Natural killer cell (primary cell): Measurements from ENCODE around the gene HCFC2. TPM values are rescaled to one million over a fixed set of nuclear protein-coding genes. Genes with fewer than 3 reads are reported as not detected.

Experiments
- ATAC-seq, 3 donors: fragments of 150-1000 bp in 2 of 3; fragments of 200-7000 bp in 1 of 3; cut with Tn5 transposase; 1 replicate in 1 of 3; 2 replicates in 2 of 3; pipeline ENCODE4 v1.10.0; 2021; ENCODE audit warnings: mild to moderate bottlenecking in 2 of 3, moderate library complexity in 2 of 3
- DNase-seq, 2 donors: peaks; one replicate each; pipeline versions ENCODE4 v3.0.0 to v3.0.0-alpha.2; 2013 to 2021; ENCODE audit warnings: mixed read lengths in 1 of 2
- H3K27ac ChIP-seq: one replicate; pipeline ENCODE4 v1.5.1; 2013; ENCODE audit warnings: mild to moderate bottlenecking, low read length
- H3K27me3 ChIP-seq: one replicate; pipeline ENCODE4 v1.6.1; 2013; ENCODE audit warnings: low read length; ENCODE audit not compliant: control insufficient read depth, insufficient read depth
- H3K36me3 ChIP-seq: one replicate; pipeline ENCODE4 v1.6.1; 2013; ENCODE audit warnings: low read length; ENCODE audit not compliant: control insufficient read depth, insufficient read depth
- H3K4me1 ChIP-seq: one replicate; pipeline ENCODE4 v1.6.1; 2013; ENCODE audit warnings: low read length; ENCODE audit not compliant: control insufficient read depth, insufficient read depth
- H3K4me3 ChIP-seq: one replicate; pipeline ENCODE4 v1.5.1; 2013; ENCODE audit warnings: low read length
- H3K9me3 ChIP-seq: one replicate; pipeline ENCODE4 v1.6.1; 2013; ENCODE audit warnings: low read length; ENCODE audit not compliant: control insufficient read depth, insufficient read depth
- H3K27ac Mint-ChIP-seq, 2 donors: one replicate each; pipeline ENCODE4 v1.8.0; 2022; ENCODE audit warnings: mild to moderate bottlenecking in 2 of 2, mixed read lengths in 2 of 2, moderate library complexity in 1 of 2
- H3K27me3 Mint-ChIP-seq, 2 donors: one replicate each; pipeline ENCODE4 v1.8.0; 2022; ENCODE audit warnings: low read depth in 2 of 2, mixed read lengths in 2 of 2
- H3K36me3 Mint-ChIP-seq: one replicate; pipeline ENCODE4 v1.8.0; 2022; ENCODE audit warnings: mixed read lengths
- H3K4me1 Mint-ChIP-seq, 2 donors: one replicate each; pipeline ENCODE4 v1.8.0; 2022; ENCODE audit warnings: mixed read lengths in 2 of 2
- H3K4me3 Mint-ChIP-seq: one replicate; pipeline ENCODE4 v1.8.0; 2022; ENCODE audit warnings: mild to moderate bottlenecking, moderate library complexity, mixed read lengths
- H3K9me3 Mint-ChIP-seq, 2 donors: one replicate each; pipeline ENCODE4 v1.8.0; 2022; ENCODE audit warnings: mixed read lengths in 2 of 2
- CTCF ChIP-seq: fragments of 200-600 bp; IDR thresholded peaks from one replicate; pipeline ENCODE4 v1.8.0; 2022; ENCODE audit warnings: antibody characterized with exemption
- WGBS: methylation state at CpG from one replicate; pipeline ENCODE4 v1.1.7; 2013; ENCODE audit warnings: missing lambda C conversion rate; ENCODE audit not compliant: insufficient coverage; 5-methylcytosine and 5-hydroxymethylcytosine counted together
- intact Hi-C: fragments of 100-400 bp; cut with micrococcal nuclease; formaldehyde crosslinking; loops from one replicate; pipeline ENCODE4 v1.14.2; 2022
- total RNA-seq, 4 donors: library from RNA; stranded (reverse); fragments of 120-200 nt in 1 of 4; gene quantifications; one replicate each; pipeline versions ENCODE4 v1.2.3 to v1.2.4, GENCODE V29; 2013 to 2022

HCFC2 gene
- total RNA-seq, 3 donors from 2014 or later (not counting 1 experiment from before 2014, with no cell fraction given): 20.3 to 24.4 (median 23.8) TPM

GRCh38 chr12:104050436-104050835, 13.9 kb upstream of the HCFC2 start:
- H3K4me3 ChIP-seq: no peak overlapping the region
- intact Hi-C loops: no loop called here
- Mint-ChIP-seq H3K27me3 (peaks cover 22 to 44% of the 10 kb centered on the region in 2 donors), H3K27ac (no peak overlapping the region), H3K4me3 (no peak overlapping the region), H3K9me3 (no peaks in the 10 kb centered on the region), H3K4me1 (peaks cover 6% of the 10 kb centered on the region in 2 donors), H3K36me3 (no peaks in the 10 kb centered on the region)
- DNase-seq (no peak), ATAC-seq (no peak)
- peaks cover 9% of the 10 kb centered on the region for H3K27me3 ChIP-seq
- no peaks in the 10 kb centered on the region for H3K9me3 ChIP-seq
- H3K27ac ChIP-seq: no peak overlapping the region
- peaks cover 4% of the 10 kb centered on the region for H3K4me1 ChIP-seq
- no peaks in the 10 kb centered on the region for H3K36me3 ChIP-seq
- TF ChIP-seq CTCF: no peak
- 69% methylated on average over 3 of the region's 3 CpGs for WGBS

GRCh38 chr12:104054681-104055346, 9.5 kb upstream of the HCFC2 start:
- Mint-ChIP-seq H3K9me3 (peaks cover 0 to 2% of the 10 kb centered on the region in 2 donors), H3K27me3 (peaks cover 32 to 33% of the 10 kb centered on the region in 2 donors)
- ATAC-seq: no peak

GRCh38 chr12:104055686-104056388, 8.5 kb upstream of the HCFC2 start:
- H3K36me3 Mint-ChIP-seq: no peaks in the 10 kb centered on the region

More at GRCh38 chr12:104054681-104055346, 9.5 kb upstream of the HCFC2 start:
- Histone ChIP-seq H3K27ac (no peak overlapping the region), H3K27me3 (peaks cover 8% of the 10 kb centered on the region), H3K4me3 (no peak overlapping the region), H3K4me1 (peaks cover 3% of the 10 kb centered on the region), H3K36me3 (no peaks in the 10 kb centered on the region), H3K9me3 (no peaks in the 10 kb centered on the region)
- DNase-seq: no peak
- WGBS: 88% methylated on average over 4 of the region's 4 CpGs
- Mint-ChIP-seq H3K27ac (no peak overlapping the region), H3K4me1 (peaks cover 4 to 5% of the 10 kb centered on the region in 2 donors), H3K36me3 (no peaks in the 10 kb centered on the region), H3K4me3 (no peak overlapping the region)
- intact Hi-C loops: no loop called here
- no peak for TF ChIP-seq CTCF

More at GRCh38 chr12:104055686-104056388, 8.5 kb upstream of the HCFC2 start:
- WGBS: 68% methylated on average over 5 of the region's 5 CpGs
- no peaks in the 10 kb centered on the region for H3K4me1 ChIP-seq
- intact Hi-C loops: no loop called here
- Mint-ChIP-seq H3K4me3 (no peak overlapping the region), H3K9me3 (peaks cover 0 to 2% of the 10 kb centered on the region in 2 donors), H3K27ac (no peak overlapping the region), H3K27me3 (peaks cover 33% of the 10 kb centered on the region in 2 donors), H3K4me1 (no peaks in the 10 kb centered on the region)
- H3K9me3 ChIP-seq: no peaks in the 10 kb centered on the region
- no peak for ATAC-seq
- DNase-seq: no peak
- no peak for TF ChIP-seq CTCF
- H3K27ac ChIP-seq: no peak overlapping the region
- no peaks in the 10 kb centered on the region for H3K36me3 ChIP-seq
- no peaks in the 10 kb centered on the region for H3K27me3 ChIP-seq
- no peak overlapping the region for H3K4me3 ChIP-seq
